Liver (tissue), 9 donors: ENCODE results near the gene MTCH1. TPM values are rescaled to one million over a fixed set of nuclear protein-coding genes. Genes with fewer than 3 reads are reported as not detected.

Source experiments
- DNase-seq: peaks from one replicate; pipeline ENCODE4 v3.0.0-alpha.2; 2017; ENCODE audit warnings: low spot score
- H3K27ac ChIP-seq, 2 donors: one replicate each; pipeline ENCODE4 v1.7.0; 2013; ENCODE audit warnings: inconsistent platforms in 2 of 2, low read length in 2 of 2, control low read depth in 1 of 2, low read depth in 1 of 2, mild to moderate bottlenecking in 1 of 2
- H3K27me3 ChIP-seq, 4 donors: one replicate each; pipeline versions ENCODE4 v1.6.1 to v1.7.0; 2013; ENCODE audit warnings: low read length in 3 of 4, inconsistent platforms in 1 of 4, mild to moderate bottlenecking in 1 of 4, moderate library complexity in 1 of 4; ENCODE audit not compliant: control insufficient read depth in 4 of 4, insufficient read depth in 4 of 4
- H3K36me3 ChIP-seq, 4 donors: one replicate each; pipeline versions ENCODE4 v1.6.1 to v1.7.0; 2013; ENCODE audit warnings: low read length in 3 of 4, mild to moderate bottlenecking in 3 of 4, low read depth in 1 of 4, moderate library complexity in 1 of 4; ENCODE audit not compliant: control insufficient read depth in 4 of 4, insufficient read depth in 3 of 4
- H3K4me1 ChIP-seq, 4 donors: one replicate each; pipeline versions ENCODE4 v1.6.1 to v1.7.0; 2013; ENCODE audit warnings: low read length in 3 of 4, mild to moderate bottlenecking in 3 of 4, moderate library complexity in 1 of 4; ENCODE audit not compliant: control insufficient read depth in 4 of 4, insufficient read depth in 4 of 4
- H3K4me3 ChIP-seq, 3 donors: one replicate each; pipeline versions ENCODE4 v1.6.1 to v1.7.0; 2013; ENCODE audit warnings: low read length in 3 of 3, control low read depth in 1 of 3, low read depth in 1 of 3, mild to moderate bottlenecking in 1 of 3
- H3K9ac ChIP-seq, 2 donors: one replicate each; pipeline ENCODE4 v1.7.0; 2013; ENCODE audit warnings: low read length in 2 of 2, mild to moderate bottlenecking in 2 of 2, moderate library complexity in 2 of 2, control low read depth in 1 of 2, low read depth in 1 of 2
- H3K9me3 ChIP-seq, 4 donors: one replicate each; pipeline versions ENCODE4 v1.6.1 to v1.7.0; 2013; ENCODE audit warnings: low read length in 3 of 4; ENCODE audit not compliant: control insufficient read depth in 4 of 4
- EGR1 ChIP-seq, 2 donors: IDR thresholded peaks; 2 replicates each; pipeline ENCODE4 v1.6.1; 2016 to 2018; ENCODE audit warnings: antibody characterized with exemption in 2 of 2, low read depth in 2 of 2
- HNF4A ChIP-seq, 2 donors: conservative IDR thresholded peaks; 2 replicates each; pipeline ENCODE4 v1.6.1; 2016; ENCODE audit warnings: antibody characterized with exemption in 2 of 2, mild to moderate bottlenecking in 2 of 2
- HNF4G ChIP-seq: IDR thresholded peaks from 2 replicates; pipeline ENCODE4 v1.6.1; 2016; ENCODE audit warnings: antibody characterized with exemption
- NR2F2 ChIP-seq: IDR thresholded peaks from 2 replicates; pipeline ENCODE4 v1.6.1; 2016; ENCODE audit warnings: antibody characterized with exemption
- RAD21 ChIP-seq, 2 donors: IDR thresholded peaks; 2 replicates each; pipeline ENCODE4 v1.6.1; 2016; ENCODE audit warnings: antibody characterized with exemption in 2 of 2, mild to moderate bottlenecking in 2 of 2
- REST ChIP-seq: IDR thresholded peaks from 2 replicates; pipeline ENCODE4 v1.6.1; 2016; ENCODE audit warnings: antibody characterized with exemption, mild to moderate bottlenecking
- RXRA ChIP-seq, 2 donors: IDR thresholded peaks; 2 replicates each; pipeline ENCODE4 v1.6.1; 2017 to 2018; ENCODE audit warnings: antibody characterized with exemption in 2 of 2, mild to moderate bottlenecking in 1 of 2
- SP1 ChIP-seq: IDR thresholded peaks from 2 replicates; pipeline ENCODE4 v1.6.1; 2018; ENCODE audit warnings: antibody characterized with exemption, mild to moderate bottlenecking
- TAF1 ChIP-seq: conservative IDR thresholded peaks from 2 replicates; pipeline ENCODE4 v1.6.1; 2016; ENCODE audit warnings: antibody characterized with exemption, mild to moderate bottlenecking
- YY1 ChIP-seq: IDR thresholded peaks from 2 replicates; pipeline ENCODE4 v1.6.1; 2016; ENCODE audit warnings: antibody characterized with exemption, mild to moderate bottlenecking
- WGBS: extraction: QIAGEN DNeasy Blood & Tissue Kit; methylation state at CpG from one replicate; pipeline ENCODE4 v1.1.7; 2013; 5-methylcytosine and 5-hydroxymethylcytosine counted together
- polyA plus RNA-seq, 2 donors: library from polyadenylated mRNA; stranded (reverse) in 1 of 2; unstranded in 1 of 2; fragments of 200-250 nt in 1 of 2; fragments of >200 nt in 1 of 2; fragmentation: Nextera tagmentation in 1 of 2; extraction: Ambion mirVana in 1 of 2; gene quantifications; one replicate each; pipeline versions ENCODE4 v1.2.1 to v1.2.3, GENCODE V29; 2013 to 2015
- total RNA-seq, 2 donors: library from RNA; depleted of rRNA; stranded (reverse); fragments of >200 nt; gene quantifications; one replicate each; pipeline ENCODE4 v1.2.3, GENCODE V29; 2014
- TF ChIP-seq, protein P1 (sequence below): fragments of 150-350 bp; IDR thresholded peaks from 2 replicates; pipeline ENCODE4 v1.5.1; 2017; ENCODE audit warnings: improper control_type of control experiment, low read depth, low read length; ENCODE audit not compliant: missing input control
- donor health status: healthy.
- donor health status: healthy.
- donor health status: healthy.
- donor health status: healthy.
- donor health status: healthy.

MTCH1 gene, protein sequence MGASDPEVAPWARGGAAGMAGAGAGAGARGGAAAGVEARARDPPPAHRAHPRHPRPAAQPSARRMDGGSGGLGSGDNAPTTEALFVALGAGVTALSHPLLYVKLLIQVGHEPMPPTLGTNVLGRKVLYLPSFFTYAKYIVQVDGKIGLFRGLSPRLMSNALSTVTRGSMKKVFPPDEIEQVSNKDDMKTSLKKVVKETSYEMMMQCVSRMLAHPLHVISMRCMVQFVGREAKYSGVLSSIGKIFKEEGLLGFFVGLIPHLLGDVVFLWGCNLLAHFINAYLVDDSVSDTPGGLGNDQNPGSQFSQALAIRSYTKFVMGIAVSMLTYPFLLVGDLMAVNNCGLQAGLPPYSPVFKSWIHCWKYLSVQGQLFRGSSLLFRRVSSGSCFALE
- 10 to 100 TPM; 72.8 to 79.6 TPM for total RNA-seq
- 10 to 100 TPM; 61.5 to 75.4 TPM for polyA plus RNA-seq

- Histone ChIP-seq H3K4me1 (peaks cover 6 to 30% (median 17%) of the 10 kb centered on the region in 4 donors), H3K27me3 (no peaks in the 10 kb centered on the region)
- WGBS = under 1% methylated on average over 101 of the region's 101 CpGs
Measured at GRCh38 chr6:36985808-36986703, at the start of gene MTCH1. MTCH1 (minus strand) TSS chr6:36986196; CDS start chr6:36986173, 23 bp downstream.

More at GRCh38 chr6:36985808-36986703, at the start of gene MTCH1:
- DNase-seq = peak; percentile 94
- Histone ChIP-seq H3K9ac (peak within 1 kb of the TSS; percentile 94 to 97), H3K9me3 (no peaks in the 10 kb centered on the region), H3K36me3 (no peaks in the 10 kb centered on the region), H3K27ac (peak within 1 kb of the TSS; percentile 86 to 97), H3K4me3 (peak within 1 kb of the TSS; percentile 88 to 96 (median 93))
- TF ChIP-seq RAD21 (IDR thresholded peaks at IDR 0.05) = peak in 1 of 2 donors; percentile 17
- peak; percentile 35 for TF ChIP-seq SP1
- TF ChIP-seq HNF4A (conservative IDR thresholded peaks at IDR 0.05) = no peak
- peak; percentile 79 for TF ChIP-seq YY1
- TF ChIP-seq NR2F2 = no peak
- TF ChIP-seq, protein P1, sequence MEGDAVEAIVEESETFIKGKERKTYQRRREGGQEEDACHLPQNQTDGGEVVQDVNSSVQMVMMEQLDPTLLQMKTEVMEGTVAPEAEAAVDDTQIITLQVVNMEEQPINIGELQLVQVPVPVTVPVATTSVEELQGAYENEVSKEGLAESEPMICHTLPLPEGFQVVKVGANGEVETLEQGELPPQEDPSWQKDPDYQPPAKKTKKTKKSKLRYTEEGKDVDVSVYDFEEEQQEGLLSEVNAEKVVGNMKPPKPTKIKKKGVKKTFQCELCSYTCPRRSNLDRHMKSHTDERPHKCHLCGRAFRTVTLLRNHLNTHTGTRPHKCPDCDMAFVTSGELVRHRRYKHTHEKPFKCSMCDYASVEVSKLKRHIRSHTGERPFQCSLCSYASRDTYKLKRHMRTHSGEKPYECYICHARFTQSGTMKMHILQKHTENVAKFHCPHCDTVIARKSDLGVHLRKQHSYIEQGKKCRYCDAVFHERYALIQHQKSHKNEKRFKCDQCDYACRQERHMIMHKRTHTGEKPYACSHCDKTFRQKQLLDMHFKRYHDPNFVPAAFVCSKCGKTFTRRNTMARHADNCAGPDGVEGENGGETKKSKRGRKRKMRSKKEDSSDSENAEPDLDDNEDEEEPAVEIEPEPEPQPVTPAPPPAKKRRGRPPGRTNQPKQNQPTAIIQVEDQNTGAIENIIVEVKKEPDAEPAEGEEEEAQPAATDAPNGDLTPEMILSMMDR = peak; percentile 0
- peak; percentile 78 for TF ChIP-seq TAF1
- no peak for TF ChIP-seq HNF4G
- TF ChIP-seq REST = peak; percentile 91
- no peak for TF ChIP-seq RXRA (IDR thresholded peaks at IDR 0.05)
- TF ChIP-seq EGR1 (IDR thresholded peaks at IDR 0.05; ENCODE audit: low read depth in 2 of 2) = peak; percentile 54 to 60
